HG02884 (cell line): Measurements from ENCODE around the gene NSL1.
"Not testable (repeated sequence)": the region's sequence is repeated elsewhere in the genome, so short reads cannot be mapped to it uniquely, and the experiment has no call there.

Source experiments
- ATAC-seq: cut with Tn5 transposase; IDR thresholded peaks from one replicate; pipeline ENCODE4 v1.9.1; 2021; ENCODE audit warnings: mild to moderate bottlenecking, moderate library complexity; ENCODE audit not compliant: unreplicated experiment

The NSL1 gene

GRCh38 chr1:212783976-212784375 is 7.6 kb downstream of the NSL1 start:
- no peak for ATAC-seq

GRCh38 chr1:212782422-212783154 is 9.0 kb downstream of the NSL1 start:
- ATAC-seq: no peak

GRCh38 chr1:212781225-212781624 is 10.4 kb downstream of the NSL1 start:
- ATAC-seq: no peak

GRCh38 chr1:212780759-212781158 is 10.8 kb downstream of the NSL1 start:
- ATAC-seq: no peak

GRCh38 chr1:212779086-212779485 is 12.5 kb downstream of the NSL1 start:
- ATAC-seq: not testable (repeated sequence)

- ATAC-seq: no peak
Observed at GRCh38 chr1:212777151-212777550, 14.4 kb downstream of the NSL1 start.

- ATAC-seq: no peak
Observed at GRCh38 chr1:212775241-212775640, 16.3 kb downstream of the NSL1 start.

GRCh38 chr1:212774584-212774983 is 17.0 kb downstream of the NSL1 start:
- no peak for ATAC-seq

- ATAC-seq: no peak
Observed at GRCh38 chr1:212773011-212773410, 18.6 kb downstream of the NSL1 start.

- ATAC-seq: no peak
Observed at GRCh38 chr1:212771341-212771740, 20.2 kb downstream of the NSL1 start.

- peak; percentile 84 for ATAC-seq
Observed at GRCh38 chr1:212769459-212770167, 22.0 kb downstream of the NSL1 start.

GRCh38 chr1:212766825-212767224 is 24.8 kb downstream of the NSL1 start:
- ATAC-seq: not testable (repeated sequence)

GRCh38 chr1:212764718-212765281 is 26.8 kb downstream of the NSL1 start:
- ATAC-seq: not testable (repeated sequence)

GRCh38 chr1:212762839-212763238 is 28.7 kb downstream of the NSL1 start:
- ATAC-seq: no peak

- ATAC-seq: no peak
Observed at GRCh38 chr1:212762234-212762633, 29.3 kb downstream of the NSL1 start.

- no peak for ATAC-seq
Observed at GRCh38 chr1:212760126-212760823, 31.3 kb downstream of the NSL1 start.

- no peak for ATAC-seq
Observed at GRCh38 chr1:212759683-212760082, 31.9 kb downstream of the NSL1 start.

- no peak for ATAC-seq
Observed at GRCh38 chr1:212754680-212755079, 36.9 kb downstream of the NSL1 start.

GRCh38 chr1:212754193-212754592 is 37.4 kb downstream of the NSL1 start:
- peak; percentile 42 for ATAC-seq

GRCh38 chr1:212753749-212754148 is 37.8 kb downstream of the NSL1 start:
- no peak for ATAC-seq

GRCh38 chr1:212752934-212753497 is 38.6 kb downstream of the NSL1 start:
- peak; percentile 36 for ATAC-seq
